ENCODE measurements around the gene HDAC6. TPM values are rescaled to one million over a fixed set of nuclear protein-coding genes. Genes with fewer than 3 reads are reported as not detected.

HDAC6 gene
- total RNA-seq, 2 experiments from 2014 or later: 95.2 to 95.7 TPM

GRCh38 chrX:48833542-48834138 is 31.8 kb downstream of the HDAC6 start:
- Mint-ChIP-seq H3K27ac (no peak overlapping the region), H3K27me3 (peaks cover 49% of the 10 kb centered on the region), H3K36me3 (ENCODE audit: low read depth) (no peaks in the 10 kb centered on the region), H3K9me3 (no peaks in the 10 kb centered on the region), H3K4me3 (peak overlapping the region; percentile 72), H3K4me1 (ENCODE audit: low read depth) (peaks cover 21% of the 10 kb centered on the region)
- no peak for ATAC-seq (ENCODE audit: poor library complexity)
- ChIA-PET POLR2A (interaction anchor here (1.2 kb wide), 1 partner anchor 32 kb away, joined by 4 read pairs; the partner anchor contains the start of gene HDAC6), CTCF (no interaction called here)
- Histone ChIP-seq H3K27ac (ENCODE audit: low read depth in 1 of 2, low read length in 2 of 2) (no peak overlapping the region), H3K4me1 (ENCODE audit: insufficient read depth, low read length) (peaks cover 21% of the 10 kb centered on the region), H3K36me3 (ENCODE audit: insufficient read depth, low read length) (no peaks in the 10 kb centered on the region), H3K4me3 (ENCODE audit: low read length) (no peak overlapping the region), H3K9me3 (ENCODE audit: control insufficient read depth in 1 of 2, insufficient read depth in 1 of 2, low read length in 2 of 2) (no peaks in the 10 kb centered on the region), H3K27me3 (ENCODE audit: control insufficient read depth in 1 of 2, insufficient read depth in 2 of 2, low read length in 2 of 2) (peaks cover 0 to 39% of the 10 kb centered on the region in 2 experiments)
- no peak for TF ChIP-seq CTCF (IDR thresholded peaks at IDR 0.05)
- intact Hi-C loops (cut with DNase I, micrococcal nuclease): loop anchor here in 1 of 2 experiments (10.0 kb wide), 1 partner anchor 51 kb away; no protein-coding TSS in a partner anchor
- no peak for DNase-seq

- Mint-ChIP-seq H3K9me3 (no peaks in the 10 kb centered on the region), H3K4me1 (ENCODE audit: low read depth) (peaks cover 21% of the 10 kb centered on the region), H3K4me3 (peak overlapping the region; percentile 72), H3K27ac (peak overlapping the region; percentile 6), H3K27me3 (peaks cover 44% of the 10 kb centered on the region), H3K36me3 (ENCODE audit: low read depth) (no peaks in the 10 kb centered on the region)
- Histone ChIP-seq H3K36me3 (ENCODE audit: insufficient read depth, low read length) (no peaks in the 10 kb centered on the region), H3K9me3 (ENCODE audit: control insufficient read depth in 1 of 2, insufficient read depth in 1 of 2, low read length in 2 of 2) (no peaks in the 10 kb centered on the region), H3K27ac (ENCODE audit: low read depth in 1 of 2, low read length in 2 of 2) (no peak overlapping the region), H3K4me3 (ENCODE audit: low read length) (peak overlapping the region; percentile 53), H3K27me3 (ENCODE audit: control insufficient read depth in 1 of 2, insufficient read depth in 2 of 2, low read length in 2 of 2) (peaks cover 0 to 38% of the 10 kb centered on the region in 2 experiments), H3K4me1 (ENCODE audit: insufficient read depth, low read length) (peaks cover 21% of the 10 kb centered on the region)
- DNase-seq: peak in 1 of 14 experiments; percentile 11
- TF ChIP-seq CTCF (IDR thresholded peaks at IDR 0.05): no peak
- ATAC-seq (ENCODE audit: poor library complexity): peak; percentile 28
- POLR2A ChIA-PET: interaction anchor here (1.2 kb wide), 1 partner anchor 33 kb away, joined by 4 read pairs; the partner anchor contains the start of gene HDAC6
- CTCF ChIA-PET: interaction anchor here (0.8 kb wide), 1 partner anchor 57 kb away, joined by 3 read pairs; no protein-coding TSS in a partner anchor
- intact Hi-C loops (cut with DNase I, micrococcal nuclease): loop anchor here in 1 of 2 experiments (10.0 kb wide), 1 partner anchor 50 kb away; no protein-coding TSS in a partner anchor
Observed at GRCh38 chrX:48834383-48834709, 32.5 kb downstream of the HDAC6 start.

GRCh38 chrX:48835524-48836329 is 33.9 kb downstream of the HDAC6 start, which contains the start of gene PCSK1N:
TSS of gene PCSK1N (minus strand) at chrX:48835610. CDS start at chrX:48835532, 78 bp downstream.
- Mint-ChIP-seq H3K9me3 (no peaks in the 10 kb centered on the region), H3K4me3 (peak within 1 kb of the TSS; percentile 72), H3K27ac (peak within 1 kb of the TSS; percentile 6), H3K4me1 (ENCODE audit: low read depth) (peaks cover 17% of the 10 kb centered on the region), H3K27me3 (peaks cover 30% of the 10 kb centered on the region), H3K36me3 (ENCODE audit: low read depth) (no peaks in the 10 kb centered on the region)
- peak in 11 of 14 experiments; percentile 11 to 70 (median 35) for DNase-seq
- no peaks in the 10 kb centered on the region for H3K36me3 ChIP-seq (ENCODE audit: insufficient read depth, low read length)
- peak; percentile 38 for ATAC-seq (ENCODE audit: poor library complexity)
- peaks cover 21% of the 10 kb centered on the region for H3K4me1 ChIP-seq (ENCODE audit: insufficient read depth, low read length)
- H3K27ac ChIP-seq (ENCODE audit: low read depth in 1 of 2, low read length in 2 of 2): no peak within 1 kb of the TSS
- H3K9me3 ChIP-seq (ENCODE audit: control insufficient read depth in 1 of 2, insufficient read depth in 1 of 2, low read length in 2 of 2): no peaks in the 10 kb centered on the region
- TF ChIP-seq CTCF (IDR thresholded peaks at IDR 0.05): no peak
- ChIA-PET POLR2A (interaction anchor here (0.6 to 1.0 kb wide), 2 partner anchors 62 to 1132 kb away, joined by 3 read pairs; partner anchors contain the start of genes PQBP1 and TIMM17B), CTCF (no interaction called here)
- intact Hi-C loops (cut with DNase I, micrococcal nuclease): loop anchor here in 1 of 2 experiments (10.0 kb wide), 1 partner anchor 49 kb away; no protein-coding TSS in a partner anchor
- peak within 1 kb of the TSS; percentile 53 for H3K4me3 ChIP-seq (ENCODE audit: low read length)
- peaks cover 0 to 24% of the 10 kb centered on the region in 2 experiments for H3K27me3 ChIP-seq (ENCODE audit: control insufficient read depth in 1 of 2, insufficient read depth in 2 of 2, low read length in 2 of 2)

Measured in CD4-positive, alpha-beta T cell (primary cell).